Measurements from ENCODE around the gene GRB10.

GRB10 gene

DNA sequence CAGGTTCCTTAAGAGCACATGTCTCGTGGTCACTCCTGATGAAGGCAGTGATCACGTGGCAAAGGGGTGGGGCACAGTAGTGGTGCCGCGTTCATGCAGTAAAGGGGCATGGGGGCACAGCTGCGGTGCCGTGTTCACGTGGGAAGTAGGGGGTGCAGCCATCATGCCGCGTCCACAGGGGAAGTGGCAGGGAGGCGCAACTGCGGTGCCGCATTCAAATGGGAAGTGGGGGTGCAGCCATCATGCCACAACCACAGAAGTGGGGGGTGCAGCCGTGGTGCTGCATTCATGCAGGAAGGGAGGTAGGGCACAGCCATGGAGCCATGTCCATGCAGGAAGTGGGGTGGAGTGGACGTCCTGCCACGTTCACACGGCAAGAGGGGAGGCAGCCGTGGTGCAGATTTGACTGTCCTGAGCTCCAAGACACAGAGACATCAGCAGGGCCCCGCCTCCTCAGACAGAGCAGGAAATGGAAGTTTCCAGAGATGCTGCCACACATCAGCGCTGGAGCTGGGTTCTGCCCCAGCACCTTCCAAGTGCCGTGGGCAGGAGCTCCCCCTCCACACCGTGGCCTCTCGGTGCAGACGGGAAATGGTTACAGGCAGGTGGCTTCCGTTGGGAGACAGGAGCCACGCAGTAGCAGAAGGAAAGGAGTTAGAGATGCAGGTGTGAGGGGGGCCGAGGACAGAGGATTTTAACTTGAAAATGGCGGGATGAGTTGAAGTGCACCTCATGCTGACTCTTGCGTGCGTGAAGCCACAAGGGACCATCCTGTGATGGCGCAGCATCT lies 122.5 kb downstream of the GRB10 start:
- peak overlapping the region; percentile 44 for H4K8ac ChIP-seq (ENCODE audit: low read depth, low read length)
- no CpG with 5 or more reads among the region's 30 CpGs for WGBS, 2 donors (ENCODE audit: extremely low coverage in 2 of 2, insufficient read length in 2 of 2, insufficient replicate concordance in 1 of 2)
- no peak overlapping the region for H3K27ac ChIP-seq (replicated peaks; ENCODE audit: low read length)
- no peak overlapping the region for H3K9ac ChIP-seq (ENCODE audit: low read depth, low read length, poor library complexity)
- DNase-seq (ENCODE audit: low spot score), result no peak
- H3K4me3 ChIP-seq (ENCODE audit: low read length in 2 of 2), result no peak overlapping the region
- H2AK5ac ChIP-seq (ENCODE audit: low read depth, low read length), result no peak overlapping the region
- no peak overlapping the region for H3K18ac ChIP-seq (ENCODE audit: low read length)
- peaks cover 0 to 3% of the 10 kb centered on the region in 2 donors for H3K4me1 ChIP-seq (ENCODE audit: control insufficient read depth in 2 of 2, insufficient read depth in 1 of 2, low read depth in 1 of 2, low read length in 2 of 2)
- peak overlapping the region; percentile 34 for H3K23ac ChIP-seq (ENCODE audit: low read depth, low read length, poor library complexity)
- H2BK5ac ChIP-seq (ENCODE audit: low read length), result no peak overlapping the region
- H3K14ac ChIP-seq (ENCODE audit: low read length), result no peak overlapping the region
- no peaks in the 10 kb centered on the region for H3K27me3 ChIP-seq (ENCODE audit: control insufficient read depth in 3 of 3, insufficient read depth in 3 of 3, low read depth in 1 of 3, low read length in 3 of 3)
- peaks cover 19 to 94% of the 10 kb centered on the region in 2 donors for H3K36me3 ChIP-seq (replicated peaks in 1 of 2; ENCODE audit: control insufficient read depth in 2 of 2, insufficient read depth in 2 of 2, low read length in 2 of 2)
- H3K4me2 ChIP-seq (ENCODE audit: insufficient read depth, low read length, poor library complexity, severe bottlenecking), result no peak overlapping the region
- no peak overlapping the region for H2BK12ac ChIP-seq (ENCODE audit: low read length)
- no peak overlapping the region for H2BK15ac ChIP-seq (ENCODE audit: low read length)
- H3K79me1 ChIP-seq (ENCODE audit: low read depth, low read length), result peaks cover 5% of the 10 kb centered on the region
- no peak overlapping the region for H2BK120ac ChIP-seq (ENCODE audit: low read depth, low read length)
- H2AFZ ChIP-seq (ENCODE audit: low read length), result no peak overlapping the region
- no peaks in the 10 kb centered on the region for H3K9me3 ChIP-seq (replicated peaks in 1 of 2; ENCODE audit: control insufficient read depth in 2 of 2, insufficient read depth in 1 of 2, low read depth in 1 of 2, low read length in 2 of 2)
- H3K4ac ChIP-seq (ENCODE audit: low read length), result no peak overlapping the region
- H4K91ac ChIP-seq (ENCODE audit: low read depth, low read length, poor library complexity), result no peak overlapping the region

DNA sequence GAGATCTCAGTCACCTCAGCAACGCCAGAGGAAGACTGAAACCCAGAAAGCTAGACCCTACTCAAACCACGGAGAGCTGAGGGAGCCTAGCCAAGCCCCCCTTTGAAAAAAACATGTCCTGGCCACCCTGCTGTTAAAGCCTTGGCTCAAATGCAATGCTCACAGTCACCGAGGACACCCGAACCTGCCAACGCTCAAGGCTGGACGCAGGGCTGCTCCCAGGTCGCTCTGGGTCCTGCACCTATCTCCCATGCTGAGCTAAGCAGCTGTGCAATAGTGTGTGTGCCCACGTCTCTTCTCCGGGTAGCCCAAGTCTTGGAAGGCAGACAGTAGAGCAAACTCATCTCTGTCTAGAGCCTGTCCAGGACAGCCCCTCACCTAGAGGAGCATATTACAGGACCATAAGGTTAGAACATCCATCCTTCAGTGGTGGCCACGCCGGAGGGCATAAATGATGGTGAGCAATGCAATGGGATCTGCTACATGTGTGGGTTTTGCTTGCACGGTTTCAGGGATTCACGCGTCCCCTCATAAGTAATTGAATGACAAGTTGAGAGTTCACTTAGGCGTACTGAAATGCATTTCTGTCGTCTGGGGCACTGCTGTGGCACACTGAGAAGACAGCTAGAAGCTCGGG lies 123.2 kb downstream of the GRB10 start:
- Histone ChIP-seq H3K36me3 (replicated peaks in 1 of 2; ENCODE audit: control insufficient read depth in 2 of 2, insufficient read depth in 2 of 2, low read length in 2 of 2) (peaks cover 19 to 89% of the 10 kb centered on the region in 2 donors), H3K27ac (replicated peaks; ENCODE audit: low read length) (no peak overlapping the region), H3K4me1 (ENCODE audit: control insufficient read depth in 2 of 2, insufficient read depth in 1 of 2, low read depth in 1 of 2, low read length in 2 of 2) (peaks cover 0 to 3% of the 10 kb centered on the region in 2 donors), H2BK5ac (ENCODE audit: low read length) (no peak overlapping the region), H4K8ac (ENCODE audit: low read depth, low read length) (no peak overlapping the region), H3K4ac (ENCODE audit: low read length) (no peak overlapping the region), H2AK5ac (ENCODE audit: low read depth, low read length) (no peak overlapping the region), H3K4me2 (ENCODE audit: insufficient read depth, low read length, poor library complexity, severe bottlenecking) (no peak overlapping the region), H2BK15ac (ENCODE audit: low read length) (no peak overlapping the region), H3K23ac (ENCODE audit: low read depth, low read length, poor library complexity) (no peak overlapping the region), H2AFZ (ENCODE audit: low read length) (no peak overlapping the region), H3K18ac (ENCODE audit: low read length) (no peak overlapping the region), H2BK12ac (ENCODE audit: low read length) (no peak overlapping the region), H3K79me1 (ENCODE audit: low read depth, low read length) (peaks cover 3% of the 10 kb centered on the region), H3K27me3 (ENCODE audit: control insufficient read depth in 3 of 3, insufficient read depth in 3 of 3, low read depth in 1 of 3, low read length in 3 of 3) (no peaks in the 10 kb centered on the region), H3K9me3 (replicated peaks in 1 of 2; ENCODE audit: control insufficient read depth in 2 of 2, insufficient read depth in 1 of 2, low read depth in 1 of 2, low read length in 2 of 2) (no peaks in the 10 kb centered on the region), H3K9ac (ENCODE audit: low read depth, low read length, poor library complexity) (no peak overlapping the region), H3K14ac (ENCODE audit: low read length) (no peak overlapping the region), H4K91ac (ENCODE audit: low read depth, low read length, poor library complexity) (no peak overlapping the region), H3K4me3 (ENCODE audit: low read length in 2 of 2) (no peak overlapping the region), H2BK120ac (ENCODE audit: low read depth, low read length) (no peak overlapping the region)
- DNase-seq (ENCODE audit: low spot score), result no peak
- WGBS, 2 donors (ENCODE audit: extremely low coverage in 2 of 2, insufficient read length in 2 of 2, insufficient replicate concordance in 1 of 2), result no CpG with 5 or more reads among the region's 17 CpGs

DNA sequence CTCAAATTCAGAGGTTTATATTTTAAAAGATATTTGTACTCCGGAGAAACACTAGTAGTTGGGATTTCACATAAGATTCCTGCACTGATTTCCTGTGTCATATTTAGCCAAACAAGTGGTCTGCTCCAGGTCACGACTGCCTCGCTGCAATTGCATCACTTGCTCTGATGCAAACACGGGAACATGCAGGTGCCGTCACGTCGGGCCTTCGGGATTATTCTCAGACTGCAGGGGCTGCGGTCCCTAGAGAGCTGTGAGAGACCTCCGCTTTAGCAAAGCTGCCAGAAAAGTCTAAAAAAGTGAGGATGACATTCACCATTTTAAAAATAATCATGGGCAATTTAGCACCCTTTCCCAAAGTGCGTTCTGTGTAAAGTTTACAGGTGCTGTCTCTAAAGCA lies 124.0 kb downstream of the GRB10 start:
- H3K27me3 ChIP-seq (ENCODE audit: control insufficient read depth in 3 of 3, insufficient read depth in 3 of 3, low read depth in 1 of 3, low read length in 3 of 3), result no peaks in the 10 kb centered on the region
- no peak overlapping the region for H3K4ac ChIP-seq (ENCODE audit: low read length)
- no peak overlapping the region for H3K4me3 ChIP-seq (ENCODE audit: low read length in 2 of 2)
- no peak overlapping the region for H2BK5ac ChIP-seq (ENCODE audit: low read length)
- H2AK5ac ChIP-seq (ENCODE audit: low read depth, low read length), result no peak overlapping the region
- no peak overlapping the region for H2BK12ac ChIP-seq (ENCODE audit: low read length)
- no peak for DNase-seq (ENCODE audit: low spot score)
- no peak overlapping the region for H2AFZ ChIP-seq (ENCODE audit: low read length)
- peaks cover 14 to 81% of the 10 kb centered on the region in 2 donors for H3K36me3 ChIP-seq (replicated peaks in 1 of 2; ENCODE audit: control insufficient read depth in 2 of 2, insufficient read depth in 2 of 2, low read length in 2 of 2)
- no peak overlapping the region for H3K23ac ChIP-seq (ENCODE audit: low read depth, low read length, poor library complexity)
- no peak overlapping the region for H3K9ac ChIP-seq (ENCODE audit: low read depth, low read length, poor library complexity)
- H4K8ac ChIP-seq (ENCODE audit: low read depth, low read length), result no peak overlapping the region
- peaks cover 0 to 3% of the 10 kb centered on the region in 2 donors for H3K4me1 ChIP-seq (ENCODE audit: control insufficient read depth in 2 of 2, insufficient read depth in 1 of 2, low read depth in 1 of 2, low read length in 2 of 2)
- peaks cover 2% of the 10 kb centered on the region for H3K79me1 ChIP-seq (ENCODE audit: low read depth, low read length)
- H2BK120ac ChIP-seq (ENCODE audit: low read depth, low read length), result no peak overlapping the region
- H3K18ac ChIP-seq (ENCODE audit: low read length), result no peak overlapping the region
- WGBS, 2 donors (ENCODE audit: extremely low coverage in 2 of 2, insufficient read length in 2 of 2, insufficient replicate concordance in 1 of 2), result no CpG with 5 or more reads among the region's 11 CpGs
- H4K91ac ChIP-seq (ENCODE audit: low read depth, low read length, poor library complexity), result no peak overlapping the region
- no peak overlapping the region for H2BK15ac ChIP-seq (ENCODE audit: low read length)
- H3K14ac ChIP-seq (ENCODE audit: low read length), result no peak overlapping the region
- no peak overlapping the region for H3K4me2 ChIP-seq (ENCODE audit: insufficient read depth, low read length, poor library complexity, severe bottlenecking)
- H3K9me3 ChIP-seq (replicated peaks in 1 of 2; ENCODE audit: control insufficient read depth in 2 of 2, insufficient read depth in 1 of 2, low read depth in 1 of 2, low read length in 2 of 2), result no peaks in the 10 kb centered on the region
- H3K27ac ChIP-seq (replicated peaks; ENCODE audit: low read length), result no peak overlapping the region

DNA sequence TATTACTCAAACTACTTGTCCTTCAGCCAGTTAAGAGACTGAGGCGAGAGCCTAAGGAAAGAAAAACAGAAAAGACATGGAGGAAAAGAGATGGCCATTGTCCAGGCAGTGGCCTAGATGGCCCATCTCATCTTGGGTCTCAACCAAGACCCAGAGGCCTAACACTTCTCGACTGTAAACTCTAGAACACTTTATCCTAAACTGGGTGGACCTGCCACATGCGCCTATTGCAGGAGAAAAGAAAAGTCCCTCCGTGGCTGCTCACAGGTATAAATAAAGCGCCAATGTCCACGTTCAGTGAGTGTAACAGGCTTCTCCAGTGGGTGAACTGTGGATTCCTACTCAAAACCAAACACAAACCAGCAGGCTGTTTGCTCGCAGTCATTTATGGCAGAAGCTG lies 124.8 kb downstream of the GRB10 start:
- Histone ChIP-seq H4K8ac (ENCODE audit: low read depth, low read length) (no peak overlapping the region), H3K4me3 (ENCODE audit: low read length in 2 of 2) (no peak overlapping the region), H3K4me2 (ENCODE audit: insufficient read depth, low read length, poor library complexity, severe bottlenecking) (no peak overlapping the region), H3K79me1 (ENCODE audit: low read depth, low read length) (peaks cover 2% of the 10 kb centered on the region), H3K14ac (ENCODE audit: low read length) (no peak overlapping the region), H3K27ac (replicated peaks; ENCODE audit: low read length) (no peak overlapping the region), H3K23ac (ENCODE audit: low read depth, low read length, poor library complexity) (no peak overlapping the region), H3K9me3 (replicated peaks in 1 of 2; ENCODE audit: control insufficient read depth in 2 of 2, insufficient read depth in 1 of 2, low read depth in 1 of 2, low read length in 2 of 2) (no peaks in the 10 kb centered on the region), H2BK120ac (ENCODE audit: low read depth, low read length) (no peak overlapping the region), H2AK5ac (ENCODE audit: low read depth, low read length) (no peak overlapping the region), H2BK15ac (ENCODE audit: low read length) (no peak overlapping the region), H2BK12ac (ENCODE audit: low read length) (no peak overlapping the region), H2AFZ (ENCODE audit: low read length) (no peak overlapping the region), H3K27me3 (ENCODE audit: control insufficient read depth in 3 of 3, insufficient read depth in 3 of 3, low read depth in 1 of 3, low read length in 3 of 3) (no peaks in the 10 kb centered on the region), H3K9ac (ENCODE audit: low read depth, low read length, poor library complexity) (no peak overlapping the region), H4K91ac (ENCODE audit: low read depth, low read length, poor library complexity) (no peak overlapping the region), H3K36me3 (replicated peaks in 1 of 2; ENCODE audit: control insufficient read depth in 2 of 2, insufficient read depth in 2 of 2, low read length in 2 of 2) (peaks cover 8 to 74% of the 10 kb centered on the region in 2 donors), H2BK5ac (ENCODE audit: low read length) (no peak overlapping the region), H3K4me1 (ENCODE audit: control insufficient read depth in 2 of 2, insufficient read depth in 1 of 2, low read depth in 1 of 2, low read length in 2 of 2) (peaks cover 0 to 8% of the 10 kb centered on the region in 2 donors), H3K18ac (ENCODE audit: low read length) (no peak overlapping the region), H3K4ac (ENCODE audit: low read length) (no peak overlapping the region)
- WGBS, 2 donors (ENCODE audit: extremely low coverage in 2 of 2, insufficient read length in 2 of 2, insufficient replicate concordance in 1 of 2), result no CpG with 5 or more reads among the region's 7 CpGs
- no peak for DNase-seq (ENCODE audit: low spot score)
